Trophoblast cell (in vitro differentiated cells and primary cell): Measurements from ENCODE around the gene SERPINE2.

ENCODE experiments used
- DNase-seq, 2 donors: peaks; one replicate each; pipeline ENCODE4 v3.0.0-alpha.2; 2016
- H2AFZ ChIP-seq: 2 replicates; pipeline ENCODE4 v1.6.1; 2013; ENCODE audit warnings: low read length, moderate library complexity, mild to moderate bottlenecking; ENCODE audit not compliant: insufficient read depth, poor library complexity
- H2AK5ac ChIP-seq: 2 replicates; pipeline ENCODE4 v1.6.1; 2013; ENCODE audit warnings: mild to moderate bottlenecking, low read length
- H2BK120ac ChIP-seq: 2 replicates; pipeline ENCODE4 v1.6.1; 2013; ENCODE audit warnings: low read length, mild to moderate bottlenecking, moderate library complexity; ENCODE audit not compliant: insufficient read depth, poor library complexity
- H2BK12ac ChIP-seq: 2 replicates; pipeline ENCODE4 v1.6.1; 2013; ENCODE audit warnings: mild to moderate bottlenecking, low read length, moderate library complexity
- H2BK5ac ChIP-seq: 2 replicates; pipeline ENCODE4 v1.6.1; 2013; ENCODE audit warnings: low read length, low read depth, moderate library complexity, mild to moderate bottlenecking; ENCODE audit not compliant: poor library complexity
- H3K14ac ChIP-seq: 2 replicates; pipeline ENCODE4 v1.6.1; 2013; ENCODE audit warnings: mild to moderate bottlenecking, low read length
- H3K18ac ChIP-seq: 2 replicates; pipeline ENCODE4 v1.6.1; 2013; ENCODE audit warnings: mild to moderate bottlenecking, low read length
- H3K23ac ChIP-seq: 2 replicates; pipeline ENCODE4 v1.6.1; 2013; ENCODE audit warnings: low read length
- H3K27ac ChIP-seq: 2 replicates; pipeline ENCODE4 v1.5.1; 2013; ENCODE audit warnings: low read depth, mild to moderate bottlenecking, inconsistent platforms, low read length, moderate library complexity
- H3K27me3 ChIP-seq: 2 replicates; pipeline ENCODE4 v1.6.1; 2013; ENCODE audit warnings: inconsistent platforms, mild to moderate bottlenecking, low read length, moderate library complexity; ENCODE audit not compliant: insufficient read depth
- H3K36me3 ChIP-seq, 2 experiments: 1 replicate in 1 of 2; 2 replicates in 1 of 2; pipeline ENCODE4 v1.6.1; 2013; ENCODE audit warnings: low read length in 2 of 2, mild to moderate bottlenecking in 2 of 2, moderate library complexity in 1 of 2; ENCODE audit not compliant: insufficient read depth in 2 of 2, control insufficient read depth in 1 of 2
- H3K4ac ChIP-seq: 2 replicates; pipeline ENCODE4 v1.6.1; 2013; ENCODE audit warnings: low read depth, mild to moderate bottlenecking, low read length, moderate library complexity
- H3K4me1 ChIP-seq, 2 experiments: 1 replicate in 1 of 2; 2 replicates in 1 of 2; pipeline ENCODE4 v1.6.1; 2013; ENCODE audit warnings: low read length in 2 of 2, mild to moderate bottlenecking in 2 of 2, moderate library complexity in 1 of 2; ENCODE audit not compliant: insufficient read depth in 2 of 2, control insufficient read depth in 1 of 2
- H3K4me2 ChIP-seq: 2 replicates; pipeline ENCODE4 v1.6.1; 2013; ENCODE audit warnings: inconsistent platforms, mild to moderate bottlenecking, low read length, moderate library complexity
- H3K4me3 ChIP-seq: 2 replicates; pipeline ENCODE4 v1.5.1; 2013; ENCODE audit warnings: mild to moderate bottlenecking, low read depth, low read length, inconsistent platforms
- H3K79me1 ChIP-seq: one replicate; pipeline ENCODE4 v1.6.1; 2013; ENCODE audit warnings: low read length
- H3K79me2 ChIP-seq: 2 replicates; pipeline ENCODE4 v1.6.1; 2013; ENCODE audit warnings: low read length, mild to moderate bottlenecking; ENCODE audit not compliant: control insufficient read depth, insufficient read depth, poor library complexity
- H3K9ac ChIP-seq: 2 replicates; pipeline ENCODE4 v1.6.1; 2013; ENCODE audit warnings: mild to moderate bottlenecking, low read length
- H3K9me3 ChIP-seq: 2 replicates; pipeline ENCODE4 v1.6.1; 2013; ENCODE audit warnings: low read depth, mild to moderate bottlenecking, control low read depth, inconsistent platforms, low read length; ENCODE audit not compliant: insufficient read depth
- H4K12ac ChIP-seq: 2 replicates; pipeline ENCODE4 v1.6.1; 2013; ENCODE audit warnings: low read depth, mild to moderate bottlenecking, low read length, moderate library complexity
- H4K8ac ChIP-seq: 2 replicates; pipeline ENCODE4 v1.6.1; 2013; ENCODE audit warnings: low read depth, mild to moderate bottlenecking, low read length, moderate library complexity
- H4K91ac ChIP-seq: one replicate; pipeline ENCODE4 v1.6.1; 2013; ENCODE audit warnings: low read depth, mild to moderate bottlenecking, low read length, moderate library complexity
- WGBS: extraction: QIAGEN DNeasy Blood & Tissue Kit; methylation state at CpG from one replicate; pipeline ENCODE4 v1.1.7; 2013; ENCODE audit warnings: missing lambda C conversion rate; ENCODE audit not compliant: insufficient read length, insufficient coverage; ENCODE audit errors: extremely low coverage; 5-methylcytosine and 5-hydroxymethylcytosine counted together

The SERPINE2 gene

GRCh38 chr2:223935459-223936125 lies 103.5 kb downstream of the SERPINE2 start:
- H4K12ac ChIP-seq: no peak overlapping the region
- DNase-seq: no peak

GRCh38 chr2:223934870-223935269 lies 104.2 kb downstream of the SERPINE2 start:
- Histone ChIP-seq H3K9ac (no peak overlapping the region), H3K4me3 (no peak overlapping the region), H3K4me2 (no peak overlapping the region), H3K14ac (no peak overlapping the region), H3K79me1 (peaks cover 3% of the 10 kb centered on the region), H3K4ac (peak overlapping the region; percentile 3), H3K23ac (no peak overlapping the region), H3K9me3 (no peaks in the 10 kb centered on the region), H3K27ac (no peak overlapping the region), H3K79me2 (peaks cover 2% of the 10 kb centered on the region), H2BK5ac (no peak overlapping the region), H4K8ac (no peak overlapping the region), H2AFZ (no peak overlapping the region), H2AK5ac (no peak overlapping the region), H2BK12ac (no peak overlapping the region), H3K27me3 (no peaks in the 10 kb centered on the region), H3K36me3 (no peaks in the 10 kb centered on the region), H4K12ac (no peak overlapping the region), H3K18ac (no peak overlapping the region), H3K4me1 (peaks cover 0 to 3% of the 10 kb centered on the region in 2 experiments), H4K91ac (no peak overlapping the region), H2BK120ac (no peak overlapping the region)
- WGBS: no CpG with 5 or more reads among the region's 6 CpGs
- DNase-seq: peak in 1 of 2 donors; percentile 66

More at GRCh38 chr2:223935459-223936125, 103.5 kb downstream of the SERPINE2 start:
- no peak overlapping the region for H3K23ac ChIP-seq
- H2BK120ac ChIP-seq: no peak overlapping the region
- no peak overlapping the region for H4K8ac ChIP-seq
- no peak overlapping the region for H3K18ac ChIP-seq
- H3K4ac ChIP-seq: no peak overlapping the region
- no peak overlapping the region for H4K91ac ChIP-seq
- H3K27me3 ChIP-seq: no peaks in the 10 kb centered on the region
- H3K36me3 ChIP-seq: no peaks in the 10 kb centered on the region
- no peak overlapping the region for H2BK12ac ChIP-seq
- no peak overlapping the region for H3K4me2 ChIP-seq
- peaks cover 0 to 3% of the 10 kb centered on the region in 2 experiments for H3K4me1 ChIP-seq
- H2BK5ac ChIP-seq: no peak overlapping the region
- peaks cover 2% of the 10 kb centered on the region for H3K79me1 ChIP-seq
- H3K27ac ChIP-seq: no peak overlapping the region
- H3K9ac ChIP-seq: no peak overlapping the region
- no peaks in the 10 kb centered on the region for H3K9me3 ChIP-seq
- H3K79me2 ChIP-seq: peaks cover 2% of the 10 kb centered on the region
- no peak overlapping the region for H3K4me3 ChIP-seq
- no peak overlapping the region for H3K14ac ChIP-seq
- H2AK5ac ChIP-seq: no peak overlapping the region
- H2AFZ ChIP-seq: no peak overlapping the region

- Histone ChIP-seq H4K8ac (no peak overlapping the region), H3K4me1 (peaks cover 0 to 5% of the 10 kb centered on the region in 2 experiments), H2BK5ac (no peak overlapping the region), H3K23ac (no peak overlapping the region), H3K4me3 (no peak overlapping the region), H3K27ac (no peak overlapping the region), H3K4ac (peak overlapping the region; percentile 69), H3K14ac (no peak overlapping the region), H2AFZ (no peak overlapping the region), H3K79me2 (peaks cover 2% of the 10 kb centered on the region), H3K4me2 (no peak overlapping the region), H4K12ac (no peak overlapping the region), H2BK12ac (no peak overlapping the region), H3K9ac (no peak overlapping the region), H2BK120ac (no peak overlapping the region), H3K79me1 (peaks cover 5% of the 10 kb centered on the region), H4K91ac (no peak overlapping the region), H3K27me3 (no peaks in the 10 kb centered on the region), H2AK5ac (no peak overlapping the region), H3K9me3 (no peaks in the 10 kb centered on the region), H3K36me3 (no peaks in the 10 kb centered on the region), H3K18ac (no peak overlapping the region)
- DNase-seq: peak; percentile 59 to 72
- WGBS: no CpG with 5 or more reads among the region's 6 CpGs
Measured at GRCh38 chr2:223932816-223933800, 106.0 kb downstream of the SERPINE2 start.

GRCh38 chr2:223930103-223930976 lies 108.7 kb downstream of the SERPINE2 start:
- no peaks in the 10 kb centered on the region for H3K9me3 ChIP-seq
- H3K23ac ChIP-seq: no peak overlapping the region
- no peak overlapping the region for H3K9ac ChIP-seq
- WGBS: no CpG with 5 or more reads among the region's 23 CpGs
- H3K36me3 ChIP-seq: peaks cover 0 to 2% of the 10 kb centered on the region in 2 experiments
- no peak overlapping the region for H3K4ac ChIP-seq
- H3K18ac ChIP-seq: no peak overlapping the region
- H3K14ac ChIP-seq: no peak overlapping the region
- no peak overlapping the region for H3K27ac ChIP-seq
- H2BK5ac ChIP-seq: no peak overlapping the region
- H2BK120ac ChIP-seq: no peak overlapping the region
- no peak overlapping the region for H4K8ac ChIP-seq
- peaks cover 2% of the 10 kb centered on the region for H3K79me2 ChIP-seq
- peak; percentile 92 to 95 for DNase-seq
- no peak overlapping the region for H2AK5ac ChIP-seq
- H2BK12ac ChIP-seq: no peak overlapping the region
- no peaks in the 10 kb centered on the region for H3K27me3 ChIP-seq
- H2AFZ ChIP-seq: no peak overlapping the region
- peaks cover 0 to 5% of the 10 kb centered on the region in 2 experiments for H3K4me1 ChIP-seq
- no peak overlapping the region for H3K4me3 ChIP-seq
- H4K91ac ChIP-seq: peak overlapping the region; percentile 8
- peaks cover 5% of the 10 kb centered on the region for H3K79me1 ChIP-seq
- no peak overlapping the region for H4K12ac ChIP-seq
- H3K4me2 ChIP-seq: no peak overlapping the region
